ENCODE data around the gene PPARG. TPM values are rescaled to one million over a fixed set of nuclear protein-coding genes. Genes with fewer than 3 reads are reported as not detected.

PPARG gene
- total RNA-seq, 2 donors from 2014 or later = 12.3 to 17.9 TPM

DNA sequence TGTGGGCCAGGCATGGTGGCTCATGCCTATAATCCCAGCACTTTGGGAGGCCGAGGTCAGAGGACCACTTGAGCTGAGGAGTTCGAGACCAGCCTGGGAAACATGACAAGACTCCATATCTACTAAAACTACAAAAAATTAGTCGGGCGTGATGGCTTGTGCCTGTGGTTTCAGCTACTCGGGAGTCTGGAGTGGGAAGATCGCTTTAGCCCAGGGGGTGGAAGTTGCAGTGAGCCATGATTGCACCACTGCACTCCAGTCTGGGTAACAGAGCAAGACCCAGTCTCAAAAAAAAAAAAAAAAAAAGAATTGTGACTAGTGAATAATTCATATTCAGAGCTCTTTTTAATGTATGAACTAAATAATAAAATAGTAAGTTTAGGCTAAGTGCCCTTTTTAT, 107.6 kb downstream of the PPARG start:
- Histone ChIP-seq H3K27me3 (no peaks in the 10 kb centered on the region), H3K4me1 (no peaks in the 10 kb centered on the region), H3K27ac (no peak overlapping the region), H3K36me3 (no peaks in the 10 kb centered on the region), H3K9me3 (no peaks in the 10 kb centered on the region), H3K4me3 (no peak overlapping the region)
- TF ChIP-seq, protein P1, sequence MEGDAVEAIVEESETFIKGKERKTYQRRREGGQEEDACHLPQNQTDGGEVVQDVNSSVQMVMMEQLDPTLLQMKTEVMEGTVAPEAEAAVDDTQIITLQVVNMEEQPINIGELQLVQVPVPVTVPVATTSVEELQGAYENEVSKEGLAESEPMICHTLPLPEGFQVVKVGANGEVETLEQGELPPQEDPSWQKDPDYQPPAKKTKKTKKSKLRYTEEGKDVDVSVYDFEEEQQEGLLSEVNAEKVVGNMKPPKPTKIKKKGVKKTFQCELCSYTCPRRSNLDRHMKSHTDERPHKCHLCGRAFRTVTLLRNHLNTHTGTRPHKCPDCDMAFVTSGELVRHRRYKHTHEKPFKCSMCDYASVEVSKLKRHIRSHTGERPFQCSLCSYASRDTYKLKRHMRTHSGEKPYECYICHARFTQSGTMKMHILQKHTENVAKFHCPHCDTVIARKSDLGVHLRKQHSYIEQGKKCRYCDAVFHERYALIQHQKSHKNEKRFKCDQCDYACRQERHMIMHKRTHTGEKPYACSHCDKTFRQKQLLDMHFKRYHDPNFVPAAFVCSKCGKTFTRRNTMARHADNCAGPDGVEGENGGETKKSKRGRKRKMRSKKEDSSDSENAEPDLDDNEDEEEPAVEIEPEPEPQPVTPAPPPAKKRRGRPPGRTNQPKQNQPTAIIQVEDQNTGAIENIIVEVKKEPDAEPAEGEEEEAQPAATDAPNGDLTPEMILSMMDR (IDR thresholded peaks at IDR 0.05) = no peak
- DNase-seq (ENCODE audit: low spot score) = no peak

DNA sequence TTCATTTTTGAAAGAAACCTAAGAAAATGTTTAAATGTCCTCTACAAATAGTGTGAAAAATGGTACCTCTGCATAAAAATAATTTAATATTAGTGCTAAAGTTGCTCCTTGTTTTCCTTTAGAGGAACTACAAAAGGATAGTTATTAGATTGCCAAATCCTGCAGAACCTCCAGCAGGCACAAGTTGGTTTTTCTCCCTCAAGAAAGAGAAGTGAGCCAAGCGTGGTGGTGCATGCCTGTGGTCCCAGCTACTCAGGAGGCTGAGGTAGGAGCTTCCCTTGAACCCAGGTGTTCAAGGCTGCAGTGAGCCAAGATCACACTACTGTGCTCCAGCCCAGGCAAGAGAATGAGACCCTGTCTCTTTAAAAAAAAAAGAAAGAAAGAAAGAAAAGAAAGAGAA, 110.4 kb downstream of the PPARG start:
- H3K9me3 ChIP-seq = no peaks in the 10 kb centered on the region
- TF ChIP-seq, protein P1 (IDR thresholded peaks at IDR 0.05) = no peak
- no peak for DNase-seq (ENCODE audit: low spot score)
- no peak overlapping the region for H3K4me3 ChIP-seq
- H3K36me3 ChIP-seq = no peaks in the 10 kb centered on the region
- no peaks in the 10 kb centered on the region for H3K27me3 ChIP-seq
- H3K27ac ChIP-seq = no peak overlapping the region
- no peaks in the 10 kb centered on the region for H3K4me1 ChIP-seq

DNA sequence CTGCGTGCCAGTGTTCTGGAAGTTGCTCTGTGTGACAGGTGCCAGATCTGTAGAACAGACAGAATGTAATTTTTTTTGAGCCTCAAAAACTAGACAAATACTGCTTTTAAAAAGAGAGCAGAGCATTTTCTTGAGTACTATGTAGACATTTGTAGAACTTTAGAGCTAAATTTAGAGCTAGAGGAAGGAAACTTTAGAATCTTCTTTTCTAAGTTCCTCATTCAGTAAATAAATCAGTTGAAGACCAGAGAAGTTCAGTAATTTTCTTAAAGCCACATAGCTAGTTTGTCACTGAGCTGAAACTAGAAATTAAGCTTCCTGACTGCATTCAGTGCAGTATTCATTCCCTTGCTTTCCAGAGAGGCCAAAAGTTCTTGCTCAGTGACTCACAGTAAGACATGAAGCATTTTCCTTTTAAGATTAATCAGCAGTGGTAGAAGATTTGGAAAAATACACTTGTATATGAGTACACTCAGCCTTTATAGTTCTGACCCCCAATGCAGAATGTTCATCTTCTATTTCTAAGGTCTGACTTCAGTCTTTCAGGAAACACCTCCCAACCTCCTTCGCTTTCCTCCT, 111.8 kb downstream of the PPARG start:
- TF ChIP-seq, protein P1 (IDR thresholded peaks at IDR 0.05) = no peak
- Histone ChIP-seq H3K4me3 (no peak overlapping the region), H3K27ac (no peak overlapping the region), H3K27me3 (no peaks in the 10 kb centered on the region), H3K36me3 (no peaks in the 10 kb centered on the region), H3K4me1 (no peaks in the 10 kb centered on the region), H3K9me3 (no peaks in the 10 kb centered on the region)
- no peak for DNase-seq (ENCODE audit: low spot score)

DNA sequence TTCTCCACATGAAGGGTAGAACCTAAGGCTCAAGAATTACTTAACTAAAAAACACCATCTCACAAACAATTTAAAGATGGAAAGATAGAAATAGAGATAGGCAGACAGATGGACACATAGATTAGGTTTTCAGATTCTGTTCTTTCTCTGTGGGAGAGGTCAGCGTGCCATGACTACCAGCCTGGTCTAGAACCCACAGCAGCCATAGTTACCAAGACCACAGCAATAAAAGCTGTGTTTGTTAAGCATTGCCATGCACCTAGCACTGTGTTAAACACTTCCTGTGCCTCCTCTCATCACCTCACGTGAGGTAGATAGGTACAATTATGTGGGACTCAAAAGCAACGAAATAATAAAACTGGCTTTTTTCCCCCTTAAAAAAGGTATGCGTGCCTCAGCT, 112.3 kb downstream of the PPARG start:
- Histone ChIP-seq H3K27me3 (no peaks in the 10 kb centered on the region), H3K9me3 (no peaks in the 10 kb centered on the region), H3K4me3 (no peak overlapping the region), H3K27ac (no peak overlapping the region), H3K36me3 (no peaks in the 10 kb centered on the region), H3K4me1 (no peaks in the 10 kb centered on the region)
- no peak for DNase-seq (ENCODE audit: low spot score)
- TF ChIP-seq, protein P1 (IDR thresholded peaks at IDR 0.05) = no peak

DNA sequence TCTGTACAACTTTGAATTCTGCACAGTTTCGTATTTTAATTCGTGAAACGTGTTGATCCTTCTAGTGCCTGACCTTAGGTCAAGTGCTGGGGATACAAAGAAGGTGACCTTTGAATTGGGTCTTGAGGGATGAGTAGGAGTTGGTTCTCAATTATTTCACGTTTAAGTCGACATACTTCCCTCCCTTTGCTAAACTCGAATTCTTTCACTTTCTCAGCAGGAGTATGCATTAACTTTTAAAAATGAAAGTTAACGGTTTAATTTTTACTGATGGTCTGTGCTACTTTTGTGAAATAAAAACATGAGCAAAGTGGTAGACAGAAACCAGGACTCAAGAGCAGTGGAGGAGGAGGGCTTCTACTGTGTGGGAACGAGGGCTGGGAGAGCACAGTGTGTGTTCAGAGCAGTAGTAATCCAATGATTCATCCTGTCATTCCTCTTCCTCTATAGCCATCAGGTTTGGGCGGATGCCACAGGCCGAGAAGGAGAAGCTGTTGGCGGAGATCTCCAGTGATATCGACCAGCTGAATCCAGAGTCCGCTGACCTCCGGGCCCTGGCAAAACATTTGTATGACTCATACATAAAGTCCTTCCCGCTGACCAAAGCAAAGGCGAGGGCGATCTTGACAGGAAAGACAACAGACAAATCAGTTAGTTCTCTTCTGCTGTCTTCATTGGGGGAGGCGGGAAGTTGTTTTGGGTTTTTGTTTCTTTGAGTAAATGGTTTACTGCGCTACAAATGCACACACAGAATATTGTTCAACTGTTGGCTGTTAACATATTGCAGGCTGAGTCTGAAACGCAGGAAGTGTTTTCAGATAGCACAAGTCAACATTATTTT, 116.8 kb downstream of the PPARG start:
- peak; percentile 91 for DNase-seq (ENCODE audit: low spot score)
- peak overlapping the region in 1 of 2 donors; percentile 57 for H3K27ac ChIP-seq
- TF ChIP-seq, protein P1 (IDR thresholded peaks at IDR 0.05) = no peak

More for the DNA sequence above, 116.8 kb downstream of the PPARG start:
- H3K9me3 ChIP-seq = no peaks in the 10 kb centered on the region
- no peaks in the 10 kb centered on the region for H3K36me3 ChIP-seq
- no peak overlapping the region for H3K4me3 ChIP-seq
- no peaks in the 10 kb centered on the region for H3K4me1 ChIP-seq
- no peaks in the 10 kb centered on the region for H3K27me3 ChIP-seq

Measured in right atrium auricular region (tissue), 2 donors.